GM12875 (cell line): Measurements from ENCODE around the gene PPP6R1.

Experiments
- H3K4me3 ChIP-seq: one replicate; pipeline ENCODE4 v1.5.1; 2011; ENCODE audit warnings: low read depth, low read length, control low read depth
- CTCF ChIP-seq: IDR thresholded peaks from 2 replicates; pipeline ENCODE4 v1.5.1; 2011; ENCODE audit warnings: low read depth, mild to moderate bottlenecking, control low read depth, inconsistent platforms, low read length, moderate library complexity, borderline replicate concordance; ENCODE audit not compliant: insufficient read depth

The PPP6R1 gene

GRCh38 chr19:55257461-55258420 is 1.1 kb downstream of the PPP6R1 start:
- no peak for TF ChIP-seq CTCF
- H3K4me3 ChIP-seq: peak overlapping the region; percentile 99

GRCh38 chr19:55256562-55257460 is 2.0 kb downstream of the PPP6R1 start:
- TF ChIP-seq CTCF: no peak
- H3K4me3 ChIP-seq: peak overlapping the region; percentile 99

GRCh38 chr19:55255618-55256423 is 3.0 kb downstream of the PPP6R1 start:
- no peak for TF ChIP-seq CTCF
- H3K4me3 ChIP-seq: peak overlapping the region; percentile 99

GRCh38 chr19:55254625-55254977 is 4.2 kb downstream of the PPP6R1 start:
- H3K4me3 ChIP-seq: peak overlapping the region; percentile 99
- TF ChIP-seq CTCF: no peak

GRCh38 chr19:55253842-55254624 is 4.8 kb downstream of the PPP6R1 start:
- peak overlapping the region; percentile 99 for H3K4me3 ChIP-seq
- TF ChIP-seq CTCF: no peak
